GM12878 (cell line): ENCODE measurements around the gene CAPN9. TPM values are rescaled to one million over a fixed set of nuclear protein-coding genes. Genes with fewer than 3 reads are reported as not detected.

Experiments used
- ATAC-seq: fragments of 200-7000 bp; cut with Tn5 transposase; 3 replicates; pipeline ENCODE4 v1.9.1; 2020; ENCODE audit warnings: mild to moderate bottlenecking, moderate library complexity
- BruUV-seq: library from RNA; stranded (reverse); fragments of 400-500 nt; replicated peaks from 2 replicates; lab custom pipeline; 2021; lab: Mats Ljungman, UMichigan
- CTCF ChIA-PET: fragments of 300-600 bp; sonication (Branson Sonifier 250); formaldehyde crosslinking; extraction: SDS; loops from one replicate; lab custom pipeline; 2021; ENCODE audit warnings: inconsistent platforms; lab: Yijun Ruan, JAX
- POLR2A ChIA-PET: fragments of 350-600 bp; formaldehyde crosslinking; extraction: SDS; loops from one replicate; lab custom pipeline; 2021; ENCODE audit warnings: inconsistent platforms; lab: Charles Lee
- RAD21 ChIA-PET: fragments of 300-600 bp; sonication (Branson Sonifier 250); formaldehyde crosslinking; loops from one replicate; lab custom pipeline; 2023; ENCODE audit warnings: antibody characterized with exemption; ENCODE audit not compliant: unreplicated experiment; lab: Charles Lee
- SMC1A ChIA-PET: fragments of 300-600 bp; sonication (Branson Sonifier 250); formaldehyde crosslinking; loops from one replicate; lab custom pipeline; 2023; ENCODE audit not compliant: unreplicated experiment, uncharacterized antibody; lab: Charles Lee
- DNase-seq: peaks from one replicate; pipeline ENCODE4 v3.0.0-alpha.2; 2011; ENCODE audit warnings: low read depth, low spot score
- FAIRE-seq: peaks from 3 replicates; lab custom pipeline; 2011; peaks lifted over from hg19 to GRCh38; lab: Jason Lieb, UNC
- H2AFZ ChIP-seq: 2 replicates; pipeline ENCODE4 v1.6.0; 2011; ENCODE audit warnings: low read depth, low read length, control low read depth; ENCODE audit not compliant: control insufficient read depth
- H3K27ac ChIP-seq: 2 replicates; pipeline ENCODE4 v1.5.1; 2011; ENCODE audit warnings: control low read depth; ENCODE audit not compliant: control insufficient read depth, insufficient read depth
- H3K27me3 ChIP-seq, 2 experiments: replicated peaks in 1 of 2; 2 replicates each; pipeline versions ENCODE4 v1.6.0 to v1.6.1; 2011; ENCODE audit warnings: low read length in 1 of 2; ENCODE audit not compliant: control insufficient read depth in 2 of 2, insufficient read depth in 2 of 2
- H3K36me3 ChIP-seq, 2 experiments: 2 replicates each; pipeline ENCODE4 v1.5.1; 2011; ENCODE audit warnings: low read length in 1 of 2; ENCODE audit not compliant: control insufficient read depth in 2 of 2, insufficient read depth in 2 of 2
- H3K4me1 ChIP-seq: 2 replicates; pipeline ENCODE4 v1.6.1; 2011; ENCODE audit warnings: mild to moderate bottlenecking, low read length, moderate library complexity, mixed read lengths; ENCODE audit not compliant: control insufficient read depth, insufficient read depth
- H3K4me2 ChIP-seq: 2 replicates; pipeline ENCODE4 v1.6.0; 2011; ENCODE audit warnings: control low read depth; ENCODE audit not compliant: control insufficient read depth, insufficient read depth
- H3K4me3 ChIP-seq: fragments of 200-600 bp; sonication (generic); 2 replicates; pipeline ENCODE4 v1.5.1; 2016
- H3K79me2 ChIP-seq: 2 replicates; pipeline ENCODE4 v1.6.0; 2011; ENCODE audit warnings: low read length; ENCODE audit not compliant: control insufficient read depth, insufficient read depth
- H3K9ac ChIP-seq: 2 replicates; pipeline ENCODE4 v1.8.0; 2011; ENCODE audit warnings: low read length, control low read depth, mixed read lengths; ENCODE audit not compliant: control insufficient read depth, insufficient read depth
- H3K9me3 ChIP-seq: replicated peaks from 3 replicates; pipeline ENCODE4 v1.5.1; 2011; ENCODE audit warnings: mild to moderate bottlenecking, low read length; ENCODE audit not compliant: control insufficient read depth, insufficient read depth
- H4K20me1 ChIP-seq: 2 replicates; pipeline ENCODE4 v1.6.0; 2011; ENCODE audit not compliant: control insufficient read depth, insufficient read depth
- CREB1 ChIP-seq: IDR thresholded peaks from 2 replicates; pipeline ENCODE4 v1.6.1; 2012; ENCODE audit warnings: low read depth, mild to moderate bottlenecking, inconsistent platforms
- CREM ChIP-seq: IDR thresholded peaks from 2 replicates; pipeline ENCODE4 v1.6.1; 2014; ENCODE audit warnings: antibody characterized with exemption, low read depth
- SP1 ChIP-seq: IDR thresholded peaks from one replicate; pipeline ENCODE4 v1.6.1; 2011; ENCODE audit warnings: low read depth, low read length
- ZNF217 ChIP-seq: fragments of 450-650 bp; IDR thresholded peaks from 2 replicates; pipeline ENCODE4 v1.6.1; 2017; ENCODE audit warnings: antibody characterized with exemption, mild to moderate bottlenecking
- WGBS: methylation state at CpG from one replicate; pipeline ENCODE4 v1.1.6; 2016; ENCODE audit warnings: low lambda C conversion rate; ENCODE audit not compliant: insufficient replicate concordance, insufficient coverage; ENCODE audit errors: missing lambda C conversion rate; 5-methylcytosine and 5-hydroxymethylcytosine counted together
- in situ Hi-C: fragments of 300-500 bp; cut with MboI; formaldehyde crosslinking; loops from 9 replicates; pipeline ENCODE4 v1.14.3; 2018; ENCODE audit warnings: mixed read lengths
- intact Hi-C: fragments of 100-400 bp; cut with micrococcal nuclease; formaldehyde crosslinking; loops from one replicate; pipeline ENCODE4 v1.14.2; 2022; ENCODE audit not compliant: unreplicated experiment
- polyA plus RNA-seq, 11 experiments: library from polyadenylated mRNA; depleted of rRNA in 4 of 11; unstranded in 6 of 11; stranded (reverse) in 5 of 11; fragments of >200 nt; fragmentation: Nextera tagmentation in 4 of 11; fragmentation: Illumina TruSeq in 1 of 11; extraction: Ambion mirVana in 4 of 11; extraction: Trizol in 1 of 11; gene quantifications; 1 replicate in 1 of 11; 2 replicates in 10 of 11; pipeline versions ENCODE4 v1.2.1 to v1.2.3, GENCODE V29; 2011 to 2016; ENCODE audit warnings: inconsistent platforms in 2 of 11, missing spikeins in 2 of 11, low read depth in 1 of 11
- total RNA-seq, 4 experiments: library from RNA; depleted of rRNA in 3 of 4; stranded (reverse); fragments of >200 nt in 3 of 4; fragmentation: Illumina TruSeq in 1 of 4; extraction: Trizol in 1 of 4; gene quantifications; 2 replicates each; pipeline versions ENCODE4 v1.2.1 to v1.2.3, GENCODE V29; 2013 to 2021

Gene CAPN9
- total and polyA plus RNA-seq, 10 of the 15 experiments (the other 5 are each of a cell fraction or from before 2014, with no cell fraction given) = not detected

GRCh38 chr1:230757856-230758708 is 10.9 kb downstream of the CAPN9 start:
- Histone ChIP-seq H3K4me3 (no peak overlapping the region), H3K4me1 (no peaks in the 10 kb centered on the region), H3K27ac (no peak overlapping the region), H3K9ac (no peak overlapping the region), H3K36me3 (no peaks in the 10 kb centered on the region), H3K9me3 (no peaks in the 10 kb centered on the region), H3K27me3 (no peaks in the 10 kb centered on the region; a peak in 2 of 4 replicates), H3K4me2 (no peak overlapping the region), H3K79me2 (no peaks in the 10 kb centered on the region), H2AFZ (no peak overlapping the region), H4K20me1 (no peaks in the 10 kb centered on the region)
- in situ Hi-C loops (no loop called here), intact Hi-C loops (no loop called here)
- ChIA-PET CTCF (no interaction called here), POLR2A (no interaction called here), RAD21 (no interaction called here), SMC1A (no interaction called here)
- 33% methylated on average over 16 of the region's 16 CpGs for WGBS
- FAIRE-seq (no peak), DNase-seq (no peak), ATAC-seq (no peak)
- BruUV-seq = no TSS peak
- no peak for TF ChIP-seq SP1
- no peak for TF ChIP-seq ZNF217

GRCh38 chr1:230758709-230759368 is 11.7 kb downstream of the CAPN9 start:
- FAIRE-seq (no peak), DNase-seq (no peak), ATAC-seq (no peak)
- no peaks in the 10 kb centered on the region for H3K9me3 ChIP-seq
- H3K27me3 ChIP-seq = no peaks in the 10 kb centered on the region; a peak in 2 of 4 replicates
- H3K4me1 ChIP-seq = no peaks in the 10 kb centered on the region
- no TSS peak for BruUV-seq
- no peak overlapping the region for H3K9ac ChIP-seq
- ChIA-PET POLR2A (no interaction called here), CTCF (no interaction called here), SMC1A (no interaction called here), RAD21 (no interaction called here)
- H3K36me3 ChIP-seq = no peaks in the 10 kb centered on the region
- no peaks in the 10 kb centered on the region for H3K79me2 ChIP-seq
- no peak overlapping the region for H3K4me2 ChIP-seq
- no peaks in the 10 kb centered on the region for H4K20me1 ChIP-seq
- 38% methylated on average over 8 of the region's 8 CpGs for WGBS
- intact Hi-C loops (no loop called here), in situ Hi-C loops (no loop called here)
- H3K4me3 ChIP-seq = no peak overlapping the region
- no peak overlapping the region for H3K27ac ChIP-seq
- no peak overlapping the region for H2AFZ ChIP-seq
- TF ChIP-seq CREB1 (no peak), CREM (no peak)
